Parathyroid adenoma (tissue), 2 donors: ENCODE results near the gene ARRDC3.

ENCODE experiments used
- H2AFZ ChIP-seq: fragments of 300-600 bp; sonication (generic); one replicate; pipeline ENCODE4 v1.7.0; 2017; ENCODE audit warnings: antibody characterized with exemption, mild to moderate bottlenecking
- H3K27ac ChIP-seq: fragments of 300-600 bp; sonication (generic); one replicate; pipeline ENCODE4 v1.7.0; 2017
- H3K27me3 ChIP-seq: fragments of 300-600 bp; sonication (generic); one replicate; pipeline ENCODE4 v1.7.0; 2017; ENCODE audit warnings: low read length; ENCODE audit not compliant: control insufficient read depth, insufficient read depth
- H3K36me3 ChIP-seq: fragments of 300-600 bp; sonication (generic); one replicate; pipeline ENCODE4 v1.7.0; 2017; ENCODE audit warnings: low read length; ENCODE audit not compliant: control insufficient read depth, insufficient read depth
- H3K4me1 ChIP-seq: fragments of 300-600 bp; sonication (generic); one replicate; pipeline ENCODE4 v1.7.0; 2017; ENCODE audit warnings: control low read depth
- H3K4me2 ChIP-seq: fragments of 300-600 bp; sonication (generic); one replicate; pipeline ENCODE4 v1.7.0; 2017; ENCODE audit warnings: low read length
- H3K4me3 ChIP-seq: fragments of 300-600 bp; sonication (generic); one replicate; pipeline ENCODE4 v1.7.0; 2017; ENCODE audit warnings: low read depth, low read length
- H3K79me2 ChIP-seq: fragments of 300-600 bp; sonication (generic); one replicate; pipeline ENCODE4 v1.7.0; 2017; ENCODE audit warnings: control low read depth
- H3K9ac ChIP-seq: fragments of 300-600 bp; sonication (generic); one replicate; pipeline ENCODE4 v1.7.0; 2017; ENCODE audit warnings: mild to moderate bottlenecking
- H3K9me3 ChIP-seq: fragments of 300-600 bp; sonication (generic); one replicate; pipeline ENCODE4 v1.7.0; 2017; ENCODE audit warnings: low read length; ENCODE audit not compliant: control insufficient read depth
- TF ChIP-seq, protein P1 (sequence below): fragments of 300-600 bp; sonication (generic); IDR thresholded peaks from one replicate; pipeline ENCODE4 v1.7.0; 2017; ENCODE audit warnings: antibody characterized with exemption, mild to moderate bottlenecking
- donor health status: primary hyperparathyroidism.

Gene ARRDC3

DNA sequence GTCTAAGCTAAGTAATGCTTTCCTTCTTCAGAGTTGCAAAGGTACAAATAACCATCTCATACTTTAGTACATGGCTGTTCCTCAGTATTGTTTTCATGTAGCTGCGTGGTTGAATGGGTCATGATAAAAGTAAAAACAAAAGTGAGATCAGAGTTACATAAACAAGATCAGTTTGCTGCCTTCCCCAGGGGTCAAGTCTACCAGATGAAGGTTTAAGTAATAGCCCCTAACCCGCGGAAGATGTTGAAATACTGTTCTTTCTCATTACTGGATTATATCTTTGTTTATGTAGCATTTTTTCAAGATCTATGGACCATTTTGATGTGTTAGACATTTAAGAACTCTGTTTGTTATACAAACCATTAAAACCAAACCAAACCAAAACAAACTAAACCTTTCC, 34.1 kb upstream of the ARRDC3 start:
- no peaks in the 10 kb centered on the region for H3K36me3 ChIP-seq
- TF ChIP-seq, protein P1, sequence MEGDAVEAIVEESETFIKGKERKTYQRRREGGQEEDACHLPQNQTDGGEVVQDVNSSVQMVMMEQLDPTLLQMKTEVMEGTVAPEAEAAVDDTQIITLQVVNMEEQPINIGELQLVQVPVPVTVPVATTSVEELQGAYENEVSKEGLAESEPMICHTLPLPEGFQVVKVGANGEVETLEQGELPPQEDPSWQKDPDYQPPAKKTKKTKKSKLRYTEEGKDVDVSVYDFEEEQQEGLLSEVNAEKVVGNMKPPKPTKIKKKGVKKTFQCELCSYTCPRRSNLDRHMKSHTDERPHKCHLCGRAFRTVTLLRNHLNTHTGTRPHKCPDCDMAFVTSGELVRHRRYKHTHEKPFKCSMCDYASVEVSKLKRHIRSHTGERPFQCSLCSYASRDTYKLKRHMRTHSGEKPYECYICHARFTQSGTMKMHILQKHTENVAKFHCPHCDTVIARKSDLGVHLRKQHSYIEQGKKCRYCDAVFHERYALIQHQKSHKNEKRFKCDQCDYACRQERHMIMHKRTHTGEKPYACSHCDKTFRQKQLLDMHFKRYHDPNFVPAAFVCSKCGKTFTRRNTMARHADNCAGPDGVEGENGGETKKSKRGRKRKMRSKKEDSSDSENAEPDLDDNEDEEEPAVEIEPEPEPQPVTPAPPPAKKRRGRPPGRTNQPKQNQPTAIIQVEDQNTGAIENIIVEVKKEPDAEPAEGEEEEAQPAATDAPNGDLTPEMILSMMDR = no peak
- peak overlapping the region; percentile 3 for H3K27ac ChIP-seq
- H3K9ac ChIP-seq = no peak overlapping the region
- no peak overlapping the region for H3K4me2 ChIP-seq
- peaks cover 7% of the 10 kb centered on the region for H3K4me1 ChIP-seq
- no peaks in the 10 kb centered on the region for H3K79me2 ChIP-seq
- no peaks in the 10 kb centered on the region for H3K27me3 ChIP-seq
- no peak overlapping the region for H3K4me3 ChIP-seq
- H2AFZ ChIP-seq = peak overlapping the region; percentile 62
- no peaks in the 10 kb centered on the region for H3K9me3 ChIP-seq

DNA sequence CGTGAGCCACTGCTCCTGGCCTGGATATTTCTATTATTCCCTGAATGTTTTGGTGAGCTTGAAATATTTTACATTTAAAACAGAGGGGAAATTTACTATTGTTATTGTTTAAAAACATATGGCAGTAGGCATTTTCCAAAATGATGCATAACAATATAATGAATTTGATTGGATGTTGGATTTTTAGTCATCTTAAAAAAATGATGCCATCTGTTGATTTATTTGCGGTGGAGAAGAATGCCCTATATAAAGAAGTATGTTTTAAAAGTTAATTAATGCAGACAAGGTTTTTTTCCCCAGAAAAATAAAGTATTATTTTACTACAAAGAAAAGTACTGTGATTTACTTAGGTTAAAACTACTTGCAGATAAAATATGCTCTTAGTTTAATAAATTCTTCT, 33.4 kb upstream of the ARRDC3 start:
- Histone ChIP-seq H3K9me3 (no peaks in the 10 kb centered on the region), H3K4me3 (no peak overlapping the region), H3K36me3 (no peaks in the 10 kb centered on the region), H3K27ac (no peak overlapping the region), H3K27me3 (no peaks in the 10 kb centered on the region), H3K79me2 (no peaks in the 10 kb centered on the region), H2AFZ (peak overlapping the region; percentile 62), H3K9ac (no peak overlapping the region), H3K4me1 (peaks cover 7% of the 10 kb centered on the region), H3K4me2 (no peak overlapping the region)
- TF ChIP-seq, protein P1 = no peak

DNA sequence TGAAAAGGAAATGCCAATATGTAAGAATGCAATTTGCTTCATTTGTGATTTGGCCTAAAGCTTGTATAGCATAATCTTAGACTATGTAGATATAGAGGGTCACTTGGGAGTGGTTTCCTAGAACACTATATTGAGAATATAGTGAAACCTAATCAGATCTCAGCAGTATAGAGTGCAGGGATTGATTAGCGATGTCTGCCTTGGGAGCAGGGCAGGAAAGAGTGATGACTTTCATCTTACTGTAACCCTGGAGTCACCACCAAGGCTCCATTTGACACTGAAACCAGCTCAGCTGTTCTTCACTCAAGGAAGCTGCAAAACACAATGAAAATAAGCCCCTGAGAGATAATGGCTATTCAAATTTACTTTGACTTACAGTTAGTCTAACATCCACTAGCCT, 26.2 kb upstream of the ARRDC3 start:
- no peak overlapping the region for H3K9ac ChIP-seq
- no peaks in the 10 kb centered on the region for H3K27me3 ChIP-seq
- TF ChIP-seq, protein P1 = no peak
- H3K9me3 ChIP-seq = no peaks in the 10 kb centered on the region
- no peak overlapping the region for H3K4me2 ChIP-seq
- H3K79me2 ChIP-seq = no peaks in the 10 kb centered on the region
- no peaks in the 10 kb centered on the region for H3K36me3 ChIP-seq
- no peak overlapping the region for H2AFZ ChIP-seq
- H3K4me1 ChIP-seq = no peaks in the 10 kb centered on the region
- H3K27ac ChIP-seq = no peak overlapping the region
- H3K4me3 ChIP-seq = no peak overlapping the region

DNA sequence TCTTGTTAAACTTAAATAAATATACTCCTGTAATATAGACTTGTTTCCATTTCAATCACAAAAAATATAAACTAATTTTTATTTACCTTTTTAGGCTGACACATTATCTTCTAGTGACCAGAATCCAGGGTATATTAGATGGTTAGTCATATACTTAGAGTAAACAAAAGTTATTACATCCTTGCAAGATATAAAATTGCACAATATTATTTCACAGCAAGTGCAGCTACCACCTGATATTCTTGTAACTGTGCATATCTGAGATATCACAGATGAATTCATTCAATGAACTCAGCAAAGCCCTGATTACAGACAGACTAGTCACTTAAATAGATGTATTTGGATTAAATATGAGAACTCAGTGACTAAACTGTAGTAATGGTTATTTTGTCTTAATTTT, 25.6 kb upstream of the ARRDC3 start:
- H3K4me2 ChIP-seq = no peak overlapping the region
- no peak overlapping the region for H3K27ac ChIP-seq
- TF ChIP-seq, protein P1 = no peak
- H3K4me1 ChIP-seq = peaks cover 3% of the 10 kb centered on the region
- no peak overlapping the region for H3K4me3 ChIP-seq
- H3K27me3 ChIP-seq = no peaks in the 10 kb centered on the region
- H3K36me3 ChIP-seq = no peaks in the 10 kb centered on the region
- no peaks in the 10 kb centered on the region for H3K79me2 ChIP-seq
- no peak overlapping the region for H2AFZ ChIP-seq
- no peak overlapping the region for H3K9ac ChIP-seq
- H3K9me3 ChIP-seq = no peaks in the 10 kb centered on the region

DNA sequence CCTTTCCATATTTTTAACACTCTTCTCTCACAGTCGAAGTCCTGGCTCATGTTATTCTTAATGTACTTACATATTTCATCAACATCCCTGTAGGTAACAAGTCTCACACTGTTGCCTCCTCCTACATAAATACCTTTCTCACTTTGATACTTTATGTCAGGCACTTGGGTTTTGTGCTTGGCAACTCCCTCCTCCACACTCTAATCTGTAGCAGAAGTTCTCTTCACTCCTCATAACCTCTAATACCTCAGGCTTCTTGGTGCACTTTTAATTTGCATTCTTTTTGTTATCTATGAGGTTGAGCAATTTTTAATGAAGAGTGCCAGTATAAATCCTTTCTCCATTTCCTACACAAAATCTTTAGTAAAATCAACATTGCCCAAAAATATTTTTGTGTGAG, 24.1 kb upstream of the ARRDC3 start:
- no peaks in the 10 kb centered on the region for H3K27me3 ChIP-seq
- H2AFZ ChIP-seq = no peak overlapping the region
- H3K9ac ChIP-seq = no peak overlapping the region
- H3K27ac ChIP-seq = no peak overlapping the region
- no peak overlapping the region for H3K4me2 ChIP-seq
- no peak overlapping the region for H3K4me3 ChIP-seq
- peaks cover 7% of the 10 kb centered on the region for H3K4me1 ChIP-seq
- H3K9me3 ChIP-seq = no peaks in the 10 kb centered on the region
- TF ChIP-seq, protein P1 = no peak
- no peaks in the 10 kb centered on the region for H3K36me3 ChIP-seq
- no peaks in the 10 kb centered on the region for H3K79me2 ChIP-seq
